Heart right ventricle (tissue), 16 donors: ENCODE data around the gene VIPR1. TPM values are rescaled to one million over a fixed set of nuclear protein-coding genes. Genes with fewer than 3 reads are reported as not detected.

Experiments
- ATAC-seq, 8 donors: fragments of 200-7000 bp; cut with Tn5 transposase; one replicate each; pipeline ENCODE4 v1.9.1; 2020; ENCODE audit warnings: mild to moderate bottlenecking in 8 of 8, moderate library complexity in 8 of 8, moderate number of reproducible peaks in 1 of 8
- DNase-seq, 2 donors: peaks; one replicate each; pipeline ENCODE4 v3.0.0-alpha.2; 2020
- H3K27ac ChIP-seq, 10 donors: fragments of 200-600 bp; sonication (generic) in 2 of 10; one replicate each; pipeline versions ENCODE4 v1.5.0 to v1.8.0; 2020 to 2022; ENCODE audit warnings: mild to moderate bottlenecking in 3 of 10
- H3K27me3 ChIP-seq, 7 donors: fragments of 200-600 bp; one replicate each; pipeline ENCODE4 v1.8.0; 2021 to 2022; ENCODE audit warnings: mild to moderate bottlenecking in 2 of 7
- H3K36me3 ChIP-seq, 9 donors: fragments of 200-600 bp; sonication (generic) in 1 of 9; one replicate each; pipeline versions ENCODE4 v1.5.0 to v1.8.0; 2020 to 2022; ENCODE audit warnings: mild to moderate bottlenecking in 2 of 9
- H3K4me1 ChIP-seq, 9 donors: fragments of 200-600 bp; sonication (generic) in 1 of 9; one replicate each; pipeline versions ENCODE4 v1.5.0 to v1.8.0; 2020 to 2022; ENCODE audit warnings: mild to moderate bottlenecking in 4 of 9
- H3K4me3 ChIP-seq, 10 donors: fragments of 200-600 bp; sonication (generic) in 2 of 10; one replicate each; pipeline versions ENCODE4 v1.5.0 to v1.8.0; 2020 to 2022; ENCODE audit warnings: mild to moderate bottlenecking in 7 of 10, moderate library complexity in 2 of 10
- H3K9me3 ChIP-seq, 11 donors: fragments of 200-600 bp in 10 of 11; sonication (generic) in 2 of 11; one replicate each; pipeline versions ENCODE4 v1.5.0 to v1.8.0; 2013 to 2022; ENCODE audit warnings: mild to moderate bottlenecking in 2 of 11, control low read depth in 1 of 11, moderate library complexity in 1 of 11
- WGBS, 2 donors: extraction: QIAGEN DNeasy Blood & Tissue Kit; methylation state at CpG; one replicate each; pipeline ENCODE4 v1.1.7; 2013; ENCODE audit warnings: inconsistent platforms in 1 of 2; 5-methylcytosine and 5-hydroxymethylcytosine counted together
- intact Hi-C, 10 donors: fragments of 100-400 bp; cut with DNase I; formaldehyde crosslinking; loops; one replicate each; pipeline versions ENCODE4 v1.11.1 to v1.14.2; 2022
- polyA plus RNA-seq, 2 donors: library from polyadenylated mRNA; stranded (reverse); fragments of 200-250 nt; gene quantifications; one replicate each; pipeline ENCODE4 v1.2.3, GENCODE V29; 2013
- total RNA-seq, 10 donors: library from RNA; stranded (reverse); fragmentation: NEBNext Ultra II Directional in 3 of 10; extraction: Animal tissue kit (Norgen Biotek cat#: 25700) in 3 of 10; gene quantifications; one replicate each; pipeline versions ENCODE4 v1.2.1 to v1.2.4, GENCODE V29; 2021 to 2023
- TF ChIP-seq, protein P1 (sequence below), 9 donors: fragments of 200-600 bp; sonication (generic) in 2 of 9; IDR thresholded peaks; one replicate each; pipeline versions ENCODE4 v1.5.0 to v1.8.0; 2021 to 2022; ENCODE audit warnings: antibody characterized with exemption in 9 of 9, mild to moderate bottlenecking in 5 of 9, moderate library complexity in 1 of 9
- donor health status: Arrhythmogenic right ventricular cardiomyopathy.
- donor health status: ischemic (EF 13 %, LVEDD 7.1; RV severe dilation, severe dysfunction).
- donor health status: healthy with polysubstance abuse.
- donor health status: DM: no; HTN: yes; CAD: no.
- donor health status: DM: no; HTN: no; CAD: no.
- donor health status: ischemic (EF 25% LVEDD 6.9; RV normal size, moderate dysfunction).
- donor health status: ischemic (EF 25% LVEDD 5.7; RV mildly dilated, moderate dysfunction).
- donor health status: healthy.
- donor health status: DM: yes; HTN: yes; CAD: no.
- donor health status: Ischemic cardiomyopathy.
- donor health status: ischemic (EF 35%, LVEDD 5.7; RV mildly dilated, moderate dysfunction).
- donor health status: nonischemic (EF 11% LVEDD 7.7; RV severe dilation, severe dysfunction).
- donor health status: DM: yes; HTN: yes; CAD: no.
- donor health status: PGD.
- donor health status: ischemic (EF 29% LVEDD 5.4; RV normal size, mild dysfunction).
- donor health status: nonischemic (EF 23%, LVEDD 6.1; RV moderate dilation, normal function).

VIPR1 gene
- total and polyA plus RNA-seq, 12 donors, result 0.76 to 8.3 (median 1.9) TPM

DNA sequence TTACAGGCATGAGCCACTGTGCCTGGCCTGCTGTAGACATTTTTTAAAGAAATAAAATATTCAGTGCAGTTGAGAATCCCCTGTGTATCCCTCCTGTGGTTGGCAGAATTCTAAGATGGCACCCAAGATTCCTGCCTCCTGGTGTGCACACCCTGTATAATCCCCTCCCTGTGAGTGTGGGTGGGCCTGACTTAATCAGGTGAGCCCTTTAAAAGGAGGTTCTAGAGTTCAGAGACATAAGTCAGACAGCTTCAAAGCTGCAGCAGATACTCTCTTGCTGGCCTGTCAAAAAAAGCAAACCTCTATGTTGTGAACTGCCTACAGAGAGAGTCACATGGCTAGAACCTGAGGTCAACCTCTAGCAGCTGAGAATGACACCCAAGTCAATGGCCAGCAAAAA, 7.0 kb upstream of the VIPR1 start:
- intact Hi-C loops, result no loop called here
- H3K4me3 ChIP-seq, result no peak overlapping the region
- no peak for ATAC-seq
- no peaks in the 10 kb centered on the region for H3K36me3 ChIP-seq
- peaks cover 0 to 18% (median 11%) of the 10 kb centered on the region in 7 donors for H3K27me3 ChIP-seq
- H3K9me3 ChIP-seq, result no peaks in the 10 kb centered on the region
- H3K4me1 ChIP-seq, result peaks cover 0 to 28% (median 5%) of the 10 kb centered on the region in 9 donors
- TF ChIP-seq, protein P1, sequence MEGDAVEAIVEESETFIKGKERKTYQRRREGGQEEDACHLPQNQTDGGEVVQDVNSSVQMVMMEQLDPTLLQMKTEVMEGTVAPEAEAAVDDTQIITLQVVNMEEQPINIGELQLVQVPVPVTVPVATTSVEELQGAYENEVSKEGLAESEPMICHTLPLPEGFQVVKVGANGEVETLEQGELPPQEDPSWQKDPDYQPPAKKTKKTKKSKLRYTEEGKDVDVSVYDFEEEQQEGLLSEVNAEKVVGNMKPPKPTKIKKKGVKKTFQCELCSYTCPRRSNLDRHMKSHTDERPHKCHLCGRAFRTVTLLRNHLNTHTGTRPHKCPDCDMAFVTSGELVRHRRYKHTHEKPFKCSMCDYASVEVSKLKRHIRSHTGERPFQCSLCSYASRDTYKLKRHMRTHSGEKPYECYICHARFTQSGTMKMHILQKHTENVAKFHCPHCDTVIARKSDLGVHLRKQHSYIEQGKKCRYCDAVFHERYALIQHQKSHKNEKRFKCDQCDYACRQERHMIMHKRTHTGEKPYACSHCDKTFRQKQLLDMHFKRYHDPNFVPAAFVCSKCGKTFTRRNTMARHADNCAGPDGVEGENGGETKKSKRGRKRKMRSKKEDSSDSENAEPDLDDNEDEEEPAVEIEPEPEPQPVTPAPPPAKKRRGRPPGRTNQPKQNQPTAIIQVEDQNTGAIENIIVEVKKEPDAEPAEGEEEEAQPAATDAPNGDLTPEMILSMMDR (IDR thresholded peaks at IDR 0.05), result no peak
- H3K27ac ChIP-seq, result no peak overlapping the region
- DNase-seq, result no peak

DNA sequence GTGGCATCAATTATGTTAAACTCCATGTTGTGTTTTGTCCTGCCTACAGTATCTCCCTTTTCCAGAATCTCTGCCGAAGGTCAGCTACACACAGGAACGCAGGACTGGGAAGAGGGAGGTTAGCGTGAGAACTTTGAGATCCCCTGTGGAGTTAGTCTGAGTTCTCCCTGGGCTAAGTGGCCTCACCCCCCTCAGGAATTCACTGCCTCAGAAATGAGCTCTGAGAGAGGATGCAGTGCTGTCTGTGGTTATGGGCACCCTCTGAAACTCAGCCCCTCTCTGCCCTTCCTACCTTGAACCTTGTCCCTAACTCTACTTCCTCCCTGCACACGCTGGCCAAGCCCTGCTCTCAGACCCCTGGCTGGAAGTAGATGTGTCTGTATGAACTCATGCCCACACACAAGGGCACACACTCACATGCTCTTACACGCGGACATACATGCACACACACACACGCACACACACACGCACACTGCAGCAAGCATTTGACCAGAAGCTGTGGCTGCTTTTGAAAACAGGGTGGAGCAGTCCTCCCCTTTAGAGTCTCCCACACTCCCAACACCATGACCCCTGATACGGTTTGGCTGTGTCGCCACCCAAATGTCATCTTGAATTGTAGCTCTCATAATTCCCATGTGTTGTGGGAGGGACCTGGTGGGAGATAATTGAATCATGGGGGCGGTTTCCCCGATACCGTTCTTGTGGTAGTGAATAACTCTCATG, 5.3 kb upstream of the VIPR1 start:
- peak in 1 of 8 donors; percentile 34 for ATAC-seq
- TF ChIP-seq, protein P1 (IDR thresholded peaks at IDR 0.05), result no peak
- peak overlapping the region in 3 of 10 donors; percentile 5 to 25 (median 24) for H3K27ac ChIP-seq
- H3K4me1 ChIP-seq, result peaks cover 1 to 30% (median 13%) of the 10 kb centered on the region in 9 donors
- peaks cover 0 to 36% (median 28%) of the 10 kb centered on the region in 7 donors for H3K27me3 ChIP-seq
- H3K9me3 ChIP-seq, result no peaks in the 10 kb centered on the region
- intact Hi-C loops, result no loop called here
- no peak for DNase-seq
- 60% methylated on average over 13 of the region's 13 CpGs for WGBS, 2 donors
- H3K4me3 ChIP-seq, result no peak overlapping the region
- H3K36me3 ChIP-seq, result no peaks in the 10 kb centered on the region

DNA sequence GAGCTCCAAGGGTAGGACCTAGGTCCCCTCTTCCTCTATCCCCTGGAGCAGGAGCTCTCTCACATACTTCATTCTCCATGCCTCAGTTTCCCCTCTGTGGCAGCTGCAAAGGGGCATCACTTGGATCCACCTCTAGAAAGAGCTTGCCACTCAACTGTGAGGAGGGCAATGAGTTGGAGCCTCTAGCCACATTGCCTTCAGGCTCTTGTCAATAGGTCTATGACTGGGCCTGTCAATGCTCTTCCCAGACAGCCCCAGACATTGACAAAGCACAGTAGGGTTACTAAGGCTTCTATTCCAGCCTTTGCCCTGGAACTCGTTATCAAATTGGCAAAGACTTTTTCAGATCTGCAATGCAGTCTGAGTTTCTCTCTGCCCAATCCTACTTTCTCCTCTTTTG, 4.4 kb upstream of the VIPR1 start:
- no peaks in the 10 kb centered on the region for H3K36me3 ChIP-seq
- no peak overlapping the region for H3K4me3 ChIP-seq
- no peak overlapping the region for H3K27ac ChIP-seq
- peaks cover 8 to 28% (median 20%) of the 10 kb centered on the region in 9 donors for H3K4me1 ChIP-seq
- H3K9me3 ChIP-seq, result no peaks in the 10 kb centered on the region
- DNase-seq (no peak), ATAC-seq (no peak)
- intact Hi-C loops, result no loop called here
- WGBS, 2 donors, result 41 to 53% methylated on average over 1 of the region's 1 CpG
- TF ChIP-seq, protein P1 (IDR thresholded peaks at IDR 0.05), result no peak
- peaks cover 0 to 42% (median 37%) of the 10 kb centered on the region in 7 donors for H3K27me3 ChIP-seq

DNA sequence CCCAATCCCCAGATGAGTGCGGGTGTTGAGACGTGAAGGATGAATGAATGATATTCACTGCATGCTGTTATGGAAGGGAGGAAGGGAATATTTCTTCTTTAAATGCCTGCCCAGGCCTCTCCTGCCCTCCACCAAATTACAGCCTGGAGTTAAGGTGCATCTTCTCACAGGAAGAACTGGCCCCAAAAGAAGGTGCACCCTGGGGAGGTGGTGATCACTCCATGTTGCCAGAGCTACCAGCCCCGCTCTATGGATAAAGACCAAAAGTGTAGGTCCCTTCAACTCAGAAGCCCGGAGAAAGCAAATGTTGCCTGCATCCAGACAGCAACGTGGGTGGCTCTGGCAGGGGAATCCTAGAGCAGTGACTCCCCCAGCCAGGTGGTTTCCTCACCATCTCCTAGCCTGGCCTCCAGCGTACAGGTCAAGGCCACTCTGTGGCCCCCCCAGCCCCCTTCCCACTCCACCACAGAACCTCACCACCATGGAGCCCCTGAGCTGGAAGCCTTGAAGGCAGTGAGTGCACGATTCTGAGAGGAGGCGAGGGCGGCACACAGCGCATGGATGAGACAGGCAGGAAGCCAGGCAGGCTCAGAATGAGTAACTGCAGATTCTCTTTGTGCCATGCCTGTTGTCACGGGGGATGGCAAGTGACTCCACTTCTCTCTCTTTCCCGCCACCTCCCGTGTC, 3.5 kb upstream of the VIPR1 start:
- Histone ChIP-seq H3K4me1 (peaks cover 8 to 30% (median 16%) of the 10 kb centered on the region in 9 donors), H3K36me3 (no peaks in the 10 kb centered on the region), H3K27ac (no peak overlapping the region), H3K27me3 (peaks cover 0 to 48% (median 38%) of the 10 kb centered on the region in 7 donors), H3K4me3 (no peak overlapping the region), H3K9me3 (no peaks in the 10 kb centered on the region)
- WGBS, 2 donors, result 77 to 83% methylated on average over 13 of the region's 13 CpGs
- TF ChIP-seq, protein P1 (IDR thresholded peaks at IDR 0.05), result no peak
- intact Hi-C loops, result no loop called here
- DNase-seq, result no peak
- no peak for ATAC-seq
